HEK293T (cell line): ENCODE measurements around the gene CDPF1.

Experiments
- CTCF ChIA-PET: fragments of 350-600 bp; formaldehyde crosslinking; extraction: SDS; loops from one replicate; lab custom pipeline; 2021; ENCODE audit warnings: antibody characterized with exemption, inconsistent platforms; lab: Yijun Ruan, JAX
- POLR2A ChIA-PET: fragments of 350-600 bp; formaldehyde crosslinking; extraction: SDS; loops from one replicate; lab custom pipeline; 2020; ENCODE audit warnings: antibody characterized with exemption, inconsistent platforms; lab: Yijun Ruan, JAX
- DNase-seq: peaks from one replicate; pipeline ENCODE4 v3.0.0; 2012; ENCODE audit warnings: mixed read lengths; ENCODE audit errors: extremely low spot score
- ARNT ChIP-seq: fragments of 450-650 bp; IDR thresholded peaks from 2 replicates; pipeline ENCODE4 v1.6.1; 2017; ENCODE audit warnings: mild to moderate bottlenecking
- BHLHE40 ChIP-seq: fragments of 450-650 bp; IDR thresholded peaks from 2 replicates; pipeline ENCODE4 v1.6.1; 2016; ENCODE audit warnings: mild to moderate bottlenecking, moderate library complexity, borderline replicate concordance
- CTBP1 ChIP-seq: fragments of 450-650 bp; IDR thresholded peaks from 2 replicates; pipeline ENCODE4 v1.6.1; 2016; ENCODE audit warnings: borderline replicate concordance
- ELF4 ChIP-seq: fragments of 450-650 bp; IDR thresholded peaks from 2 replicates; pipeline ENCODE4 v1.6.1; 2017; ENCODE audit warnings: antibody characterized with exemption
- FOXA1 ChIP-seq: fragments of 450-650 bp; IDR thresholded peaks from 2 replicates; pipeline ENCODE4 v1.6.1; 2016; ENCODE audit warnings: mild to moderate bottlenecking
- FOXK2 ChIP-seq: fragments of 450-650 bp; IDR thresholded peaks from 2 replicates; pipeline ENCODE4 v1.6.1; 2016; ENCODE audit warnings: mild to moderate bottlenecking
- FOXM1 ChIP-seq: fragments of 450-650 bp; IDR thresholded peaks from 2 replicates; pipeline ENCODE4 v1.6.1; 2017; ENCODE audit warnings: mild to moderate bottlenecking, borderline replicate concordance
- HDGF ChIP-seq: fragments of 450-650 bp; IDR thresholded peaks from 2 replicates; pipeline ENCODE4 v1.6.1; 2017; ENCODE audit warnings: antibody characterized with exemption, borderline replicate concordance
- L3MBTL2 ChIP-seq: fragments of 450-650 bp; conservative IDR thresholded peaks from 2 replicates; pipeline ENCODE4 v1.6.1; 2016; ENCODE audit warnings: mild to moderate bottlenecking
- LEF1 ChIP-seq: fragments of 450-650 bp; IDR thresholded peaks from 2 replicates; pipeline ENCODE4 v1.6.1; 2017; ENCODE audit warnings: mild to moderate bottlenecking, borderline replicate concordance
- NFRKB ChIP-seq: fragments of 450-650 bp; IDR thresholded peaks from 2 replicates; pipeline ENCODE4 v1.6.1; 2016; ENCODE audit warnings: mild to moderate bottlenecking, moderate library complexity
- PKNOX1 ChIP-seq: fragments of 450-650 bp; IDR thresholded peaks from 2 replicates; pipeline ENCODE4 v1.6.1; 2016
- SP1 ChIP-seq: fragments of 450-650 bp; IDR thresholded peaks from 2 replicates; pipeline ENCODE4 v1.6.1; 2017
- SUZ12 ChIP-seq: fragments of 450-650 bp; IDR thresholded peaks from 2 replicates; pipeline ENCODE4 v1.6.1; 2016; ENCODE audit warnings: mild to moderate bottlenecking
- TARDBP ChIP-seq: fragments of 450-650 bp; IDR thresholded peaks from 2 replicates; pipeline ENCODE4 v1.6.1; 2016
- ZNF384 ChIP-seq: fragments of 450-650 bp; IDR thresholded peaks from 2 replicates; pipeline ENCODE4 v1.6.1; 2016

CDPF1 gene

GRCh38 chr22:46234969-46235368 is 15.1 kb downstream of the CDPF1 start:
- TF ChIP-seq NFRKB: no peak
- TF ChIP-seq ARNT: no peak
- no peak for TF ChIP-seq SUZ12
- TF ChIP-seq CTBP1: no peak
- TF ChIP-seq TARDBP: no peak
- no peak for TF ChIP-seq FOXK2
- TF ChIP-seq FOXM1: no peak
- no peak for TF ChIP-seq L3MBTL2
- TF ChIP-seq FOXA1: no peak
- no peak for TF ChIP-seq PKNOX1
- no peak for TF ChIP-seq BHLHE40
- TF ChIP-seq ZNF384: no peak
- TF ChIP-seq LEF1: no peak
- no peak for TF ChIP-seq SP1
- CTCF ChIA-PET: no interaction called here
- POLR2A ChIA-PET: no interaction called here
- no peak for DNase-seq

GRCh38 chr22:46233231-46233630 is 16.9 kb downstream of the CDPF1 start:
- POLR2A ChIA-PET: interaction anchor here (0.8 kb wide), 1 partner anchor 17 kb away, joined by 4 read pairs; the partner anchor contains the start of gene CDPF1
- TF ChIP-seq NFRKB (no peak), FOXM1 (no peak), BHLHE40 (no peak), FOXK2 (no peak), LEF1 (no peak), ZNF384 (no peak), PKNOX1 (no peak), SUZ12 (no peak), ARNT (no peak), HDGF (no peak), ELF4 (no peak), FOXA1 (no peak), SP1 (no peak), L3MBTL2 (no peak), TARDBP (no peak), CTBP1 (no peak)
- CTCF ChIA-PET: no interaction called here
- no peak for DNase-seq

- ChIA-PET CTCF (no interaction called here), POLR2A (no interaction called here)
- TF ChIP-seq PKNOX1 (no peak), TARDBP (no peak), ELF4 (no peak), LEF1 (no peak), NFRKB (no peak), HDGF (no peak), ARNT (no peak), ZNF384 (no peak), CTBP1 (no peak), FOXK2 (no peak), L3MBTL2 (no peak), SUZ12 (no peak), BHLHE40 (no peak)
- no peak for DNase-seq
Observed at GRCh38 chr22:46230262-46230901, 19.7 kb downstream of the CDPF1 start.

GRCh38 chr22:46229701-46230100 is 20.4 kb downstream of the CDPF1 start:
- CTCF ChIA-PET: no interaction called here
- no peak for DNase-seq
- TF ChIP-seq ZNF384 (no peak), NFRKB (no peak), FOXA1 (no peak), LEF1 (no peak), PKNOX1 (no peak), BHLHE40 (no peak), SP1 (no peak), L3MBTL2 (no peak), TARDBP (no peak), ARNT (no peak), FOXK2 (no peak), HDGF (no peak), FOXM1 (no peak), CTBP1 (no peak), SUZ12 (no peak), ELF4 (no peak)
- POLR2A ChIA-PET: no interaction called here

- no peak for DNase-seq
- ChIA-PET POLR2A (no interaction called here), CTCF (no interaction called here)
- TF ChIP-seq NFRKB (no peak), ZNF384 (no peak), CTBP1 (no peak), FOXK2 (no peak), TARDBP (no peak), FOXM1 (no peak), LEF1 (no peak), ELF4 (no peak), SUZ12 (no peak), HDGF (no peak), BHLHE40 (no peak), SP1 (no peak), ARNT (no peak)
Observed at GRCh38 chr22:46226577-46226976, 23.5 kb downstream of the CDPF1 start.
